Muscle of leg (tissue), 11 donors: ENCODE results near the gene EVX2. TPM values are rescaled to one million over a fixed set of nuclear protein-coding genes. Genes with fewer than 3 reads are reported as not detected.

Experiments
- DNase-seq: peaks from one replicate; pipeline ENCODE4 v3.0.0; 2013
- H3K27ac ChIP-seq: one replicate; pipeline ENCODE4 v1.5.1; 2013; ENCODE audit warnings: mild to moderate bottlenecking, low read length, control low read depth
- H3K27me3 ChIP-seq: one replicate; pipeline ENCODE4 v1.6.1; 2013; ENCODE audit warnings: low read length; ENCODE audit not compliant: control insufficient read depth, insufficient read depth
- H3K36me3 ChIP-seq: one replicate; pipeline ENCODE4 v1.6.1; 2013; ENCODE audit warnings: low read length; ENCODE audit not compliant: control insufficient read depth, insufficient read depth
- H3K4me1 ChIP-seq: one replicate; pipeline ENCODE4 v1.6.1; 2013; ENCODE audit warnings: low read length; ENCODE audit not compliant: control insufficient read depth, insufficient read depth
- H3K4me3 ChIP-seq: one replicate; pipeline ENCODE4 v1.5.1; 2013; ENCODE audit warnings: low read length, control low read depth
- H3K9me3 ChIP-seq: replicated peaks from 2 replicates; pipeline ENCODE4 v1.6.1; 2013; ENCODE audit warnings: low read depth, low read length; ENCODE audit not compliant: control insufficient read depth
- WGBS: methylation state at CpG from one replicate; pipeline ENCODE4 v1.1.5; 2013; ENCODE audit warnings: missing lambda C conversion rate; ENCODE audit not compliant: insufficient coverage; 5-methylcytosine and 5-hydroxymethylcytosine counted together
- polyA plus RNA-seq, 8 donors: library from polyadenylated mRNA; unstranded; fragments of 120-200 nt; gene quantifications; one replicate each; pipeline versions ENCODE4 v1.2.1 to v1.2.3, GENCODE V29; 2013; ENCODE audit warnings: inconsistent platforms in 1 of 8, low replicate concordance in 1 of 8; ENCODE audit not compliant: insufficient read length in 8 of 8, insufficient read depth in 1 of 8
- total RNA-seq: library from RNA; stranded (reverse); fragments of 120-200 nt; gene quantifications from one replicate; pipeline ENCODE4 v1.2.4, GENCODE V29; 2013

Gene EVX2
- total and polyA plus RNA-seq, 9 donors = 0.03 to 0.18 (median 0.05) TPM

GRCh38 chr2:176101216-176101830 is 17.6 kb upstream of the EVX2 start:
- no peaks in the 10 kb centered on the region for H3K36me3 ChIP-seq
- H3K27me3 ChIP-seq = peaks cover 100% of the 10 kb centered on the region
- no CpG with 5 or more reads among the region's 2 CpGs for WGBS
- DNase-seq = no peak
- peaks cover 47% of the 10 kb centered on the region for H3K4me1 ChIP-seq
- no peaks in the 10 kb centered on the region for H3K9me3 ChIP-seq
- H3K27ac ChIP-seq = no peak overlapping the region
- no peak overlapping the region for H3K4me3 ChIP-seq

- Histone ChIP-seq H3K9me3 (no peaks in the 10 kb centered on the region), H3K4me3 (no peak overlapping the region), H3K36me3 (no peaks in the 10 kb centered on the region), H3K4me1 (peaks cover 47% of the 10 kb centered on the region), H3K27me3 (peaks cover 98% of the 10 kb centered on the region), H3K27ac (no peak overlapping the region)
- 27% methylated on average over 25 of the region's 28 CpGs for WGBS
- DNase-seq = no peak
Observed at GRCh38 chr2:176100547-176101140, 16.9 kb upstream of the EVX2 start.

GRCh38 chr2:176099728-176100546 is 16.2 kb upstream of the EVX2 start, which contains the start of gene HOXD12:
TSS of gene HOXD12 (plus strand) at chr2:176099795. CDS start at chr2:176099802, 7 bp downstream.
- peaks cover 98% of the 10 kb centered on the region for H3K27me3 ChIP-seq
- DNase-seq = no peak
- H3K27ac ChIP-seq = no peak within 1 kb of the TSS

GRCh38 chr2:176099159-176099727 is 15.5 kb upstream of the EVX2 start:
- DNase-seq = no peak
- peaks cover 39% of the 10 kb centered on the region for H3K4me1 ChIP-seq
- H3K27ac ChIP-seq = no peak overlapping the region
- no peaks in the 10 kb centered on the region for H3K36me3 ChIP-seq
- no peak overlapping the region for H3K4me3 ChIP-seq
- H3K9me3 ChIP-seq = no peaks in the 10 kb centered on the region
- 14% methylated on average over 30 of the region's 30 CpGs for WGBS
- peaks cover 98% of the 10 kb centered on the region for H3K27me3 ChIP-seq

More at GRCh38 chr2:176099728-176100546, 16.2 kb upstream of the EVX2 start, which contains the start of gene HOXD12:
- Histone ChIP-seq H3K9me3 (no peaks in the 10 kb centered on the region), H3K4me1 (peaks cover 46% of the 10 kb centered on the region), H3K4me3 (no peak within 1 kb of the TSS), H3K36me3 (no peaks in the 10 kb centered on the region)
- 4% methylated on average over 65 of the region's 70 CpGs for WGBS

GRCh38 chr2:176098366-176099158 is 14.8 kb upstream of the EVX2 start:
- no peak for DNase-seq
- WGBS = 4% methylated on average over 31 of the region's 35 CpGs
- peaks cover 98% of the 10 kb centered on the region for H3K27me3 ChIP-seq
- H3K36me3 ChIP-seq = no peaks in the 10 kb centered on the region
- no peak overlapping the region for H3K4me3 ChIP-seq
- H3K27ac ChIP-seq = no peak overlapping the region
- peaks cover 35% of the 10 kb centered on the region for H3K4me1 ChIP-seq
- no peaks in the 10 kb centered on the region for H3K9me3 ChIP-seq

- Histone ChIP-seq H3K9me3 (no peaks in the 10 kb centered on the region), H3K4me3 (no peak overlapping the region), H3K27ac (no peak overlapping the region), H3K4me1 (peaks cover 42% of the 10 kb centered on the region), H3K36me3 (no peaks in the 10 kb centered on the region), H3K27me3 (peaks cover 98% of the 10 kb centered on the region)
- 3% methylated on average over 13 of the region's 18 CpGs for WGBS
- DNase-seq = no peak
Observed at GRCh38 chr2:176097820-176098365, 14.1 kb upstream of the EVX2 start.

- 2% methylated on average over 37 of the region's 45 CpGs for WGBS
- no peak overlapping the region for H3K27ac ChIP-seq
- H3K36me3 ChIP-seq = no peaks in the 10 kb centered on the region
- peak overlapping the region; percentile 22 for H3K4me3 ChIP-seq
- DNase-seq = peak; percentile 68
- no peaks in the 10 kb centered on the region for H3K9me3 ChIP-seq
- H3K4me1 ChIP-seq = peaks cover 42% of the 10 kb centered on the region
- H3K27me3 ChIP-seq = peaks cover 95% of the 10 kb centered on the region
Observed at GRCh38 chr2:176096986-176097819, 13.4 kb upstream of the EVX2 start.

- no peak for DNase-seq
- Histone ChIP-seq H3K4me3 (no peak overlapping the region), H3K36me3 (no peaks in the 10 kb centered on the region), H3K4me1 (peaks cover 42% of the 10 kb centered on the region), H3K27me3 (peaks cover 95% of the 10 kb centered on the region), H3K9me3 (no peaks in the 10 kb centered on the region), H3K27ac (no peak overlapping the region)
- 29% methylated on average over 7 of the region's 16 CpGs for whole genome bisulfite sequencing
Observed at GRCh38 chr2:176096243-176096985, 12.7 kb upstream of the EVX2 start.
